A673 (cell line): ENCODE results near the gene BMPR1A. TPM values are rescaled to one million over a fixed set of nuclear protein-coding genes. Genes with fewer than 3 reads are reported as not detected.

ENCODE experiments used
- BruUV-seq: library from RNA; stranded (reverse); fragments of 400-500 nt; replicated peaks from 2 replicates; lab custom pipeline; 2021; lab: Mats Ljungman, UMichigan
- CTCF ChIA-PET: fragments of 300-600 bp; sonication (Branson Sonifier 250); formaldehyde crosslinking; loops from one replicate; lab custom pipeline; 2022; ENCODE audit warnings: antibody characterized with exemption; lab: Charles Lee
- POLR2A ChIA-PET: fragments of 300-600 bp; sonication (Branson Sonifier 250); formaldehyde crosslinking; loops from one replicate; lab custom pipeline; 2022; ENCODE audit warnings: antibody characterized with exemption; ENCODE audit not compliant: low non-redundant PET; lab: Charles Lee
- DNase-seq: peaks from one replicate; pipeline ENCODE4 v3.0.0-alpha.2; 2015; ENCODE audit warnings: low spot score
- H3K27ac ChIP-seq: fragments of 200-600 bp; sonication (generic); 2 replicates; pipeline ENCODE4 v1.5.1; 2016; ENCODE audit warnings: mixed run types, low read depth, mild to moderate bottlenecking, mixed read lengths, antibody characterized with exemption, low read length; ENCODE audit not compliant: poor library complexity, severe bottlenecking
- H3K27me3 ChIP-seq: fragments of 200-600 bp; sonication (generic); replicated peaks from 2 replicates; pipeline ENCODE4 v1.6.1; 2017; ENCODE audit warnings: mixed run types, low read depth, mild to moderate bottlenecking, mixed read lengths, antibody characterized with exemption, low read length; ENCODE audit not compliant: insufficient read depth, poor library complexity
- H3K36me3 ChIP-seq: fragments of 200-600 bp; sonication (generic); 2 replicates; pipeline ENCODE4 v1.6.1; 2016; ENCODE audit warnings: mixed run types, mild to moderate bottlenecking, mixed read lengths, antibody characterized with exemption, low read length; ENCODE audit not compliant: insufficient read depth, poor library complexity, severe bottlenecking
- H3K4me1 ChIP-seq: fragments of 200-600 bp; sonication (generic); 2 replicates; pipeline ENCODE4 v1.6.1; 2017; ENCODE audit warnings: mixed run types, mild to moderate bottlenecking, mixed read lengths, antibody characterized with exemption, low read length; ENCODE audit not compliant: insufficient read depth, poor library complexity, severe bottlenecking
- H3K4me3 ChIP-seq: fragments of 200-600 bp; sonication (generic); 2 replicates; pipeline ENCODE4 v1.5.1; 2016; ENCODE audit warnings: low read depth, mixed run types, mild to moderate bottlenecking, mixed read lengths, low read length; ENCODE audit not compliant: poor library complexity, severe bottlenecking
- H3K9me3 ChIP-seq: fragments of 200-600 bp; sonication (generic); 2 replicates; pipeline ENCODE4 v1.6.1; 2016; ENCODE audit warnings: mixed run types, low read depth, mild to moderate bottlenecking, mixed read lengths, antibody characterized with exemption, low read length; ENCODE audit not compliant: poor library complexity, severe bottlenecking
- CTCF ChIP-seq: fragments of 300-800, 200-600 bp; sonication (generic); conservative IDR thresholded peaks from 2 replicates; pipeline ENCODE4 v1.5.1; 2017; ENCODE audit warnings: low read depth, mild to moderate bottlenecking, antibody characterized with exemption, low read length, moderate library complexity, mixed read lengths
- EZH2 ChIP-seq: fragments of 200-600 bp; sonication (generic); IDR thresholded peaks from 2 replicates; pipeline ENCODE4 v1.6.1; 2017; ENCODE audit warnings: borderline replicate concordance, low read depth, mild to moderate bottlenecking, mixed read lengths, antibody characterized with exemption, low read length; ENCODE audit not compliant: poor library complexity, severe bottlenecking
- intact Hi-C: fragments of 100-400 bp; cut with micrococcal nuclease; formaldehyde crosslinking; loops from one replicate; pipeline ENCODE4 v1.10.0; 2022; ENCODE audit not compliant: unreplicated experiment
- total RNA-seq: library from RNA; stranded (reverse); gene quantifications from 2 replicates; pipeline ENCODE4 v1.2.3, GENCODE V29; 2021

The BMPR1A gene
- total RNA-seq, 1 experiment from 2014 or later: 136 TPM

DNA sequence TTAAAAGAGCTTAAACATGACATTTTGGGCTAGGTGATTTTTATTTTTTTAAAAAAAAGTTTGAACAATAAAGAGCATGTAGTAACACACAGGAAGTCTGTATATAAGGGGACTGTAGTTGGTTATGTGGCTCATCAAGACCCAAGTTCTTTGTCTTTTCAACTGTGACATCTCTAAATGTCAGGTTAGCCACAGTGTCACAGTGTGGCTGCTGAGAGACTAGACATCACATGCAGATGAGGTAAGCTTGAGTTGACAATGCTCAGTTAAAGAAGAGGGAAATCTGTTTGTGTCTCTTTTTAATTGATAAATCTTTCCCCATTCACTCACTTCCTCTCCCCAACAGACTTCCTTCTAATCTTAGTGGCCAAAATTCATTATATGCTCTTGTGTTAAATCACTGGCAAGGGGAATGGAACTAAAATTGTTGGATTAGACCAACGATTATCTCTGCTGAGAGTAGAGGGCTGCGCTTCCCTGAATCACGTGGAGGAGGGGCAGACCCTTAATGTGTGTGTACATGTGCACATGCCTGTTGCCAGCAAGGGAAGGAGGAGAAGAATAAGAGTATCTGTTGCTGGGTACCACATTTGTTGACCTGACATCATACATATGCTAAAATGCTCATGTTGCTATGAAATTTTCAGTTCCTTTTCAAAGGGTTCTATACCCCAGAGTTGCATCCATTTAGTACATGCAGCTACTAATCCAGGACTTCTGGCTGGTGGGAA, 122.7 kb downstream of the BMPR1A start:
- peaks cover 13% of the 10 kb centered on the region for H3K36me3 ChIP-seq

DNA sequence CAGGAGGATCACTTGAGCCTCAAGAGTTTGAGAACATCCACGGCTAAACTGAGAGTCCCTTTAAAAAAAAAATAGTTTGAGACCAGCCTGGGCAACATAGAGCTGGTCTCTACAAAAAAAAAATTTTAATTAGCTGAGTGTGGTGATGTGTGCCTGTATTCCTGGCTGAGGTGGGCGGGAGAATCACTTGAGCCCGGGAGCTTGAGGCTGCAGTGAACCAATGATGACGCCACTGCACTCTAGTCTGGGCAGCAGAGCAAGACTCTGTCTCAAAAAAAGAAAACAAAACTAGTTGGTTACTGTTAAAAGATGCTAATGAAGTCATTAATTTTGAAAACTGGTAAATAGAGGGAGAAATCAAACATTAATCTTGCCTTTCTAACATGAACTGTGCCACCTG, 124.6 kb downstream of the BMPR1A start:
- Histone ChIP-seq H3K27ac (peak overlapping the region; percentile 1), H3K4me3 (no peak overlapping the region), H3K4me1 (peaks cover 63% of the 10 kb centered on the region), H3K9me3 (no peaks in the 10 kb centered on the region), H3K27me3 (no peaks in the 10 kb centered on the region), H3K36me3 (peaks cover 10% of the 10 kb centered on the region)
- no peak for TF ChIP-seq EZH2
- TF ChIP-seq CTCF: no peak
- no TSS peak for BruUV-seq
- ChIA-PET POLR2A (interaction anchor here (0.6 kb wide), 1 partner anchor 169 kb away, joined by 3 read pairs; no protein-coding TSS in a partner anchor), CTCF (no interaction called here)
- intact Hi-C loops: no loop called here
- DNase-seq: no peak

More for the DNA sequence above, 122.7 kb downstream of the BMPR1A start:
- DNase-seq: peak; percentile 71
- peaks cover 68% of the 10 kb centered on the region for H3K4me1 ChIP-seq
- ChIA-PET CTCF (no interaction called here), POLR2A (no interaction called here)
- no peak overlapping the region for H3K4me3 ChIP-seq
- peak overlapping the region; percentile 90 for H3K27ac ChIP-seq
- intact Hi-C loops: no loop called here
- no TSS peak for BruUV-seq
- TF ChIP-seq EZH2: no peak
- TF ChIP-seq CTCF: no peak
- H3K9me3 ChIP-seq: no peaks in the 10 kb centered on the region
- no peaks in the 10 kb centered on the region for H3K27me3 ChIP-seq

DNA sequence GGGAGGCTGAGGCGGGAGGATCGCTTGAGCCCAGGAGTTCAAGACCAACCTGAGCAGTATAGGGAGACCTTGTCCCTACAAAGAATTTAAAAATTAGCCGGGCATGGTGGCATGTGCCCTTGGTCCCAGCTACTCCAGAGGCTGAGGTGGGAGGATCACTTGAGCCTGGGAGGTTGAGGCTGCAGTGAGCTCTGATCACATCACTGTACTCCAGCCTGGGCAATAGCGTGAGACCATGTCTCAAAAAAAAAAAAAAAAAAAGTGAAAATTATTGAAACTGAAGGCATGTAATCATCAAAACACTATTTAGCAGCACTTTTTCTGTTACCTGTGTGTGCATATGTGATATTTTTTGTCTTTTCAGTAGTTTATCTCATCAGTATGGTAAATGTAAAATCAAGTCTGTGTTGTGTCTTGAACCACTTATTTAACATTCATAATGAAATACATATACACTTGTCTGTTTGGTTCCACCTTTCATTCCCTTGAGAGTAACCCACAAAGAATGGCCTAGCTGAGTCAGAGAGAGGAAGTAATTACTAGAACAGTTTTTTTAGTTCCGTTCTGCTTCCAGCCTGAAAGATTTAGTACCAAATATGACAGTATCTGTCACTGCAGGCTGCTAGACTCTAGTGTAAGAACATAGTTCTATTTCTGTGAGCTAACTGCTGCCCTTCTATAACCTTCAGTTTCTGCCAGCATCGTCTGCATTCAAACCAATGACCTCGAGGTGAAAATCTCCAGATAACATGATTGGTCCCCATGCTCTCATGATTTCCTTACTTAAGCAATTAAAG, 132.4 kb downstream of the BMPR1A start:
- Histone ChIP-seq H3K27ac (peak overlapping the region; percentile 43), H3K36me3 (peaks cover 36% of the 10 kb centered on the region), H3K27me3 (no peaks in the 10 kb centered on the region), H3K4me3 (no peak overlapping the region), H3K9me3 (no peaks in the 10 kb centered on the region), H3K4me1 (peaks cover 40% of the 10 kb centered on the region)
- ChIA-PET POLR2A (interaction anchor here (0.7 kb wide), 1 partner anchor 575 kb away, joined by 3 read pairs; no protein-coding TSS in a partner anchor), CTCF (no interaction called here)
- intact Hi-C loops: loop anchor here (5.0 kb wide), 1 partner anchor 131 kb away; the partner anchor contains the start of gene BMPR1A
- TF ChIP-seq EZH2 (no peak), CTCF (no peak)
- no TSS peak for BruUV-seq
- peak; percentile 94 for DNase-seq
